ENCODE results near the gene GAS2. TPM values are rescaled to one million over a fixed set of nuclear protein-coding genes. Genes with fewer than 3 reads are reported as not detected.

The GAS2 gene
- total RNA-seq, 1 donor from 2014 or later = 3.2 TPM

DNA sequence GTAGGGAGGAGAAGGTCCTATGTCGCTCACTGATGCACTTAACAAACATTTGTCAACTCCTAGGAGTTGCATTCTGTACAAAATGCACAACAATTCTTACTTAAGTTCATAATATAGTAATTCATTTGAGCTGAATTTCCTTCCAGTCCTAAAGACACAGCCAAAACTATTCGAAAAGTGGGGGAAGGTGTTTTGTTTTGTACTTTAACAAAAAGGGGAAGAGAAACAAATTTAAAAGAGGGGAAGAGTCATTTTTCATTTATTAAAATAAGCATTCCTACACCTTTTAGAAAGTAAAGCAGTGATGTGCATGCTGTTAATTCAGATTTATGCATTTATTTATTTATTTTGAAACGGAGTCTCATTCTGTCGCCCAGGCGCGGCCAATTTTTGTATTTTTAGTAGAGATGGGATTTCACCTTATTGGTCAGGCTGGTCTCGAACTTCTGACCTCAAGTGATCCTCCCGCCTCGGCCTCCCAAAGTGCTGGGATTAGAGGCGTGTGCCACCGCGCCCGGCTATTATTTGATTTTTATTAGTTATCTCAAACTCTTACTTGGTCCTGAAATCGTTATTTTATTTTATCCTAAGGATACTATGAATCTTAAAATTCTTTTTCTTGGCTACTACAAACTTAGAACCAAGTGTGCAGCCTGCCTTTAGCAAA lies 39.7 kb upstream of the GAS2 start:
- TF ChIP-seq, protein P1, sequence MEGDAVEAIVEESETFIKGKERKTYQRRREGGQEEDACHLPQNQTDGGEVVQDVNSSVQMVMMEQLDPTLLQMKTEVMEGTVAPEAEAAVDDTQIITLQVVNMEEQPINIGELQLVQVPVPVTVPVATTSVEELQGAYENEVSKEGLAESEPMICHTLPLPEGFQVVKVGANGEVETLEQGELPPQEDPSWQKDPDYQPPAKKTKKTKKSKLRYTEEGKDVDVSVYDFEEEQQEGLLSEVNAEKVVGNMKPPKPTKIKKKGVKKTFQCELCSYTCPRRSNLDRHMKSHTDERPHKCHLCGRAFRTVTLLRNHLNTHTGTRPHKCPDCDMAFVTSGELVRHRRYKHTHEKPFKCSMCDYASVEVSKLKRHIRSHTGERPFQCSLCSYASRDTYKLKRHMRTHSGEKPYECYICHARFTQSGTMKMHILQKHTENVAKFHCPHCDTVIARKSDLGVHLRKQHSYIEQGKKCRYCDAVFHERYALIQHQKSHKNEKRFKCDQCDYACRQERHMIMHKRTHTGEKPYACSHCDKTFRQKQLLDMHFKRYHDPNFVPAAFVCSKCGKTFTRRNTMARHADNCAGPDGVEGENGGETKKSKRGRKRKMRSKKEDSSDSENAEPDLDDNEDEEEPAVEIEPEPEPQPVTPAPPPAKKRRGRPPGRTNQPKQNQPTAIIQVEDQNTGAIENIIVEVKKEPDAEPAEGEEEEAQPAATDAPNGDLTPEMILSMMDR (IDR thresholded peaks at IDR 0.05) = no peak
- TF ChIP-seq POLR2AphosphoS5 (IDR thresholded peaks at IDR 0.05; ENCODE audit: insufficient read depth in 1 of 2, low read depth in 1 of 2) (no peak), POLR2A (IDR thresholded peaks at IDR 0.05) (no peak)
- Histone ChIP-seq H3K36me3 (no peaks in the 10 kb centered on the region), H3K4me3 (peak overlapping the region; percentile 75 to 86), H3K27me3 (no peaks in the 10 kb centered on the region), H3K9me3 (no peaks in the 10 kb centered on the region), H3K27ac (no peak overlapping the region), H3K4me1 (peaks cover 18% of the 10 kb centered on the region)
- intact Hi-C loops (cut with DNase I) = no loop called here
- DNase-seq (ENCODE audit: extremely low spot score in 2 of 2) = no peak

DNA sequence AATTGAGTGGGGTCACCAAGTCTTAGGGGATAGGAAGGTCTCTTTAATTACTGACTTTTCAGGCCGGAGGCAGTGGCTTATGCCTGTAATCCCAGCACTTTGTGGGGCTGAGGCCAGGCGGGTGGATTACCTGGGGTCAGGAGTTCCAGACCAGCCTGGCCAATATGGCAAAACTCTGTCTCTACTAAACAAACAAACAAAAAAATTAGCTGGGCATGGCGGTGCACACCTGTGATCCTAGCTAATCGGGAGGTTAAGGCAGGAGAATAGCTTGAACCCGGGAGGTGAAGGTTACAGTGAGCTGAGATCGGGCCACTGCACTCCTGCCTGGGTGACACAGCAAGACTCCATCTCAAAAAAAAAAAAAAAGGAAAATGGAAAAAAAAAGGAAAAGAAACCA lies 39.0 kb upstream of the GAS2 start:
- Histone ChIP-seq H3K36me3 (no peaks in the 10 kb centered on the region), H3K27me3 (no peaks in the 10 kb centered on the region), H3K4me1 (peaks cover 18% of the 10 kb centered on the region), H3K9me3 (no peaks in the 10 kb centered on the region), H3K27ac (no peak overlapping the region), H3K4me3 (no peak overlapping the region)
- TF ChIP-seq, protein P1 (IDR thresholded peaks at IDR 0.05) = no peak
- TF ChIP-seq POLR2A (IDR thresholded peaks at IDR 0.05) (no peak), POLR2AphosphoS5 (IDR thresholded peaks at IDR 0.05; ENCODE audit: insufficient read depth in 1 of 2, low read depth in 1 of 2) (no peak)
- DNase-seq (ENCODE audit: extremely low spot score in 2 of 2) = no peak
- intact Hi-C loops (cut with DNase I) = no loop called here

DNA sequence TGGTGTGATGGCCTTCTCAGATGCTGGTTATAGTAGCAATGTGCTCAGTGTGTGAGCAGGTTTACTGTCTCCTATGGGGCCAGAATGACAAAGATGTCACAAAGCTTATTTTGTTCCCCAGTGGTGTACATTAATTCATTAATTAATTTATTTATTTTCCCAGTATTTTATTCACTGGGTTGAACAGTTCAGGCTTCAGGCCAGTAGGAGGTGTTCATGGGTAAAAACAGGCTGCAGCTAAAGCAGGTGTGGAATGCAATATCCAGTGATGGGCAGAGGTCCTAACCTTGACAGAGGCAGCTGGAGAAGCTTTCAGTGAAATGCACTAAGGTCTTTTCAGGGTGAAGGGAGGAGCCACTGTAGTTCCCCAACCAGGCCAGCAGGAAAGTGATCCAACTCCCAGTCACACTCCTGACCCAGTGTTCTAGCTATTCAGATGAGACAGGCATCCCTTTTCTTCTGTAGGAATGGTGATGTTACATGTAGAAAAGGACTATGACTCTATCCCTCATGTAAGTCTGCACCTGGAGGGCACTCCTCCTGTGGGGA lies 33.0 kb upstream of the GAS2 start:
- intact Hi-C loops (cut with DNase I) = no loop called here
- Histone ChIP-seq H3K4me3 (no peak overlapping the region), H3K9me3 (no peaks in the 10 kb centered on the region), H3K27me3 (no peaks in the 10 kb centered on the region), H3K36me3 (no peaks in the 10 kb centered on the region), H3K27ac (no peak overlapping the region), H3K4me1 (no peaks in the 10 kb centered on the region)
- TF ChIP-seq POLR2A (IDR thresholded peaks at IDR 0.05) (no peak), POLR2AphosphoS5 (IDR thresholded peaks at IDR 0.05; ENCODE audit: insufficient read depth in 1 of 2, low read depth in 1 of 2) (no peak)
- TF ChIP-seq, protein P1 (IDR thresholded peaks at IDR 0.05) = no peak
- DNase-seq (ENCODE audit: extremely low spot score in 2 of 2) = no peak

DNA sequence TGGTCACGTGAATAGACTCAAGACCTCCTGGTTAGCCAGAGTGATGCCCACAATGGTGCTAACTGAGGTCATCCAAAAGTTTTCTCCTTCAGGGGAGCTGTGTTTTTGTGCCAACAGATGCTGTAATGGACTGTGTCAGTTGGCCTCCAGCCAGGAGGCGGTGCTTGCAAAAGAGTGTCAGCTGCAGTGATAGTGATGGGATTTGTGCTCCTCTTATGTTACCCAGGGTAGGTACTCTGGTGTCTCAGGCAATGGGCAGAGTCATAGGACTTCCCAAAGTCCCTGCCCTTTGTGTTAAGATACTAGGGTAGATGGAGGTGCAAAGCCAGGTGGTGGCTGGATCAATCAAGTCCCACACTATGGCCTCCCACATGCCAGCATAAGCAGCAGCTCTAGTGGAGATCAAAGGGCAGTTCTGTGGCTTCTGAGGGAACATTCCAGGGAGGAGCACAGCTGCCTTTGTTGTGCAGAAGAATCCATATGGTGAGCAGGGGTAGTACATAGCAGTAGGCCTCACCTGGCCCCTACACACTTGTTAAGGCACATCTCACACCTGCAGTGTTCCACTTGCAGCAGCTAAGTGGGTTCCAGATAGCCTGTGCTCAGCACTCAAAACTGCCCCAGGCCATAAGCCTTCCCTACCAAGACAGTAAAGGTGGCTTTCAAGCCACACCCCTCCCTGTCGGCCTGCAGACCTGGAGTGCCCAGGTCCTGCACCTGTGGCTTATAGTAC lies 31.3 kb upstream of the GAS2 start:
- intact Hi-C loops (cut with DNase I) = no loop called here
- H3K4me3 ChIP-seq = no peak overlapping the region
- H3K4me1 ChIP-seq = no peaks in the 10 kb centered on the region
- no peak overlapping the region for H3K27ac ChIP-seq
- H3K36me3 ChIP-seq = no peaks in the 10 kb centered on the region
- DNase-seq (ENCODE audit: extremely low spot score in 2 of 2) = no peak
- no peak for TF ChIP-seq POLR2A (IDR thresholded peaks at IDR 0.05)
- no peak for TF ChIP-seq POLR2AphosphoS5 (IDR thresholded peaks at IDR 0.05; ENCODE audit: insufficient read depth in 1 of 2, low read depth in 1 of 2)
- TF ChIP-seq, protein P1 (IDR thresholded peaks at IDR 0.05) = no peak
- H3K27me3 ChIP-seq = no peaks in the 10 kb centered on the region
- no peaks in the 10 kb centered on the region for H3K9me3 ChIP-seq

DNA sequence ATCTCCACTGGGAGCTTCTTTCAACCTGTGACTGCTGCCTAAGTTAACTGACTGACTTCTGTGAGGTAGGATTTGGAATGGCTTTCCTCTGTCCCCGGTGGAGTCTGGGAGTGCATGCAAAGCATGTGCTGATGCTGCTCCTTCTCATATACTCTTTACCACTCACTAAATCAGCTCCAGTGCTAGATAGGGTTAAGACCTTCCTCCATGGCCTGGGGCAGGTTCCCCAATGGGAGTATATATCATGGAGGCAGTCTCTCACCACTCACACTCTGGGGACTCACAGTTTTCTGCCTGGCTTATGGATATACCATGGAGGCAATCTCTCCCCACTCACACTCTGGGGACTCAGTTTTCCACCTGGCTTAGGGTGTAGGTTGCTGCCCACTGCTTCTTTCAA lies 30.7 kb upstream of the GAS2 start:
- no peaks in the 10 kb centered on the region for H3K36me3 ChIP-seq
- H3K9me3 ChIP-seq = no peaks in the 10 kb centered on the region
- no peak for DNase-seq (ENCODE audit: extremely low spot score in 2 of 2)
- no peak for TF ChIP-seq POLR2A (IDR thresholded peaks at IDR 0.05)
- TF ChIP-seq POLR2AphosphoS5 (IDR thresholded peaks at IDR 0.05; ENCODE audit: insufficient read depth in 1 of 2, low read depth in 1 of 2) = no peak
- TF ChIP-seq, protein P1 (IDR thresholded peaks at IDR 0.05) = no peak
- H3K27ac ChIP-seq = no peak overlapping the region
- no peaks in the 10 kb centered on the region for H3K27me3 ChIP-seq
- H3K4me3 ChIP-seq = no peak overlapping the region
- no peaks in the 10 kb centered on the region for H3K4me1 ChIP-seq
- intact Hi-C loops (cut with DNase I) = no loop called here
